Activated naive CD8-positive, alpha-beta T cell treated with anti-CD3 and anti-CD28 coated beads, Interleukin-2, amount 50 U/mL, for 24 hours (primary cell): ENCODE results near the gene TBL1XR1.
A peak's percentile ranks its signal among the peaks of the same experiment; 100 is the strongest.

Experiments used
- ATAC-seq: fragments of 150-1000 bp; cut with Tn5 transposase; one replicate; pipeline ENCODE4 v1.10.0; 2021
- DNase-seq: peaks from one replicate; pipeline ENCODE4 v3.0.0; 2021
- H3K27ac Mint-ChIP-seq: one replicate; pipeline ENCODE4 v1.8.0; 2021; ENCODE audit warnings: mild to moderate bottlenecking, mixed read lengths
- H3K27me3 Mint-ChIP-seq: one replicate; pipeline ENCODE4 v1.8.0; 2021; ENCODE audit warnings: mixed read lengths
- H3K36me3 Mint-ChIP-seq: one replicate; pipeline ENCODE4 v1.8.0; 2021; ENCODE audit warnings: low read depth, mixed read lengths
- H3K4me1 Mint-ChIP-seq: one replicate; pipeline ENCODE4 v1.8.0; 2021; ENCODE audit warnings: mixed read lengths
- H3K4me3 Mint-ChIP-seq: one replicate; pipeline ENCODE4 v1.8.0; 2021; ENCODE audit warnings: mild to moderate bottlenecking, moderate library complexity, mixed read lengths
- H3K9me3 Mint-ChIP-seq: one replicate; pipeline ENCODE4 v1.8.0; 2021; ENCODE audit warnings: mixed read lengths

TBL1XR1 gene

DNA sequence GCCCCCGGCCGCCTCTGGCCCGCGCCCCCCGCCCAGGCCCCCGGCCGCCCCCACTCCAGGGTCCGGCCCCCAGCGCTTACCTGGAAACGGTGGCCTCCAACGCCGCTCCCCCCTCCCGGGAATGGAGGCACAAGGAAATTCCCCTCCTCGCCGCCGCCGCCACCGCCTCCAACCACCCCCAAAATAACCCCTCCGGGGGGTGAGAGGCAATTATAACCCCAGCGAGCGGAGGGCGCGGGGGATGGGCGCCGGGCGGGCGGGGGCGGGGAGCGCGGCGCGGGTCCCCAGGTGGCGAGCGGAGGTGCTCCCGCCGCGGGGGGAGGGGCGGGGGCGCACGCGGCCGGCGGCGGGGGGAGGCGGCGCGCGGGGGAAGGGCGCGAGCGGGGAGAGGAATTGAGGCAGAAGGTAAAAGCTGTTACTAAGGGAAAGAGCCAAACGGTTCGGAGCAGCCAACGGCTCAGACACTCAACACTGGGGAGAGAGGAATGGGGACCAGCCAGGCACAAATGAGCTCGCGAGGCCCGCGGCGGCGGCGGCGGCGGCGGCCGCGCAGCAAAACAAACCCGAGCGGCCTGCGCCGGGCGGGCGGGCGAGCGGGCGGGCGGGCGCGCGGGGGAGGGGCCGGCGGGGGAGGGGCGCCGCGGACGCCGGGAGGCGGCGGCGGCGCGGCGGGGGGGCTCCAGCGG, at the start of gene TBL1XR1:
Gene TBL1XR1, minus strand, starts transcription at position 442 of the 686 bp plus-strand sequence. CDS start 132,505 bp downstream, outside the sequence.
- DNase-seq, result peak; percentile 79
- no peaks in the 10 kb centered on the region for H3K9me3 Mint-ChIP-seq
- peaks cover 71% of the 10 kb centered on the region for H3K4me1 Mint-ChIP-seq
- peak within 1 kb of the TSS; percentile 97 for H3K27ac Mint-ChIP-seq
- H3K36me3 Mint-ChIP-seq, result peaks cover 31% of the 10 kb centered on the region
- H3K4me3 Mint-ChIP-seq, result peak within 1 kb of the TSS; percentile 91
- H3K27me3 Mint-ChIP-seq, result no peaks in the 10 kb centered on the region
- ATAC-seq, result peak; percentile 51

GRCh38 chr3:177245250-177245649, 48.0 kb upstream of the TBL1XR1 start:
- Mint-ChIP-seq H3K36me3 (peaks cover 3% of the 10 kb centered on the region), H3K27ac (no peak overlapping the region)
- ATAC-seq, result no peak

DNA sequence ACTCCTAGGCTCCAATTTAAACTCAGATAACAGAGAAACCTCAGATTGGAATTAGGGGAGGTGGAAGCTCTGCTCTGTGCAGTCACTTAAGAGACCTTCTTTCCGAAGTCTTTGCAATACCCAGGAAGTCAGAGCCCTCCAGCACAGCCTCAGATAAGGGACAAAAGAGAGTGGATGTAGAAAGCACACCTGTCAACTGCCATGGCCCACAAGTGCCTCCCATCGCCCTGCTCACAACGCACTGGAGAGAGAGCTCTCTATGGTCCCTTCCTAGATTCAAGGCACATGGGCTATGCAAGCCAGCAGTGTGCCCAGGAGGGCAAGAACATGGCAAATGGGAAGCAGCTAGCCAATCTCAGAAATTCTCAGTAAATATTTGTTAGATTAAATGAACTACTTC, 47.3 kb upstream of the TBL1XR1 start:
- DNase-seq, result no peak
- ATAC-seq, result no peak
- Mint-ChIP-seq H3K27ac (no peak overlapping the region), H3K36me3 (peaks cover 3% of the 10 kb centered on the region), H3K9me3 (peaks cover 6% of the 10 kb centered on the region), H3K4me1 (peaks cover 5% of the 10 kb centered on the region), H3K27me3 (no peaks in the 10 kb centered on the region), H3K4me3 (no peak overlapping the region)

More at GRCh38 chr3:177245250-177245649, 48.0 kb upstream of the TBL1XR1 start:
- DNase-seq, result no peak
- peaks cover 5% of the 10 kb centered on the region for H3K4me1 Mint-ChIP-seq
- no peaks in the 10 kb centered on the region for H3K27me3 Mint-ChIP-seq
- no peak overlapping the region for H3K4me3 Mint-ChIP-seq
- H3K9me3 Mint-ChIP-seq, result peaks cover 6% of the 10 kb centered on the region

DNA sequence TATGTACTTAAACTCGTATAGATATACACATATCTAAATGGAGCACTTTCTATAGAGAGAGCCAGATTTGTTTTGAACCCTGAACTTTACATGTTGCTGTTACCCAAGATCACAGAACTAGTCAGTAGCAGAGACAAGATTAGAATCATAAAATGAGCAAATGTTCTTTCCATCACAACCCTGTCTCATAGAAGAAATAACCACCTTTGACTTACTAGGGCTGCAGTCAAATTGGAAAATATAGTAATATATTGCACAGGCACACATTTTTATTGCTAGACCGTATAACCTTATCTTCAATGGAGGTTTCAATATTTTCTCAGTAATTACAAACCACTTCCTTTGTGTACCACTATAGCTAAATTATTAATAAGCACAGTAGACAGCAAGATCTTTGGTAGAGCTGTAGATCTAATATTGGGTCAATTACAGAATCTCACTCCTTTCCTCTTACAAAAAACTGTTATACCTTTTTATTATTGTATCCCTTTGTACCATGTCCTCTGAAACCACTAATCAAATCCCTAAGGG, 41.5 kb upstream of the TBL1XR1 start:
- H3K4me1 Mint-ChIP-seq, result peaks cover 15% of the 10 kb centered on the region
- H3K36me3 Mint-ChIP-seq, result peaks cover 2% of the 10 kb centered on the region
- no peak overlapping the region for H3K27ac Mint-ChIP-seq
- no peak overlapping the region for H3K4me3 Mint-ChIP-seq
- H3K27me3 Mint-ChIP-seq, result no peaks in the 10 kb centered on the region
- DNase-seq, result no peak
- peaks cover 4% of the 10 kb centered on the region for H3K9me3 Mint-ChIP-seq
- no peak for ATAC-seq

- Mint-ChIP-seq H3K36me3 (peaks cover 2% of the 10 kb centered on the region), H3K9me3 (peaks cover 4% of the 10 kb centered on the region), H3K4me3 (no peak overlapping the region), H3K27me3 (no peaks in the 10 kb centered on the region), H3K4me1 (peaks cover 15% of the 10 kb centered on the region), H3K27ac (no peak overlapping the region)
- DNase-seq (no peak), ATAC-seq (no peak)
These were observed 39.9 kb upstream of the TBL1XR1 start for GRCh38 chr3:177237206-177237605.

- no peak overlapping the region for H3K4me3 Mint-ChIP-seq
- peak overlapping the region; percentile 73 for H3K27ac Mint-ChIP-seq
- peaks cover 15% of the 10 kb centered on the region for H3K4me1 Mint-ChIP-seq
- H3K9me3 Mint-ChIP-seq, result peaks cover 4% of the 10 kb centered on the region
- no peaks in the 10 kb centered on the region for H3K27me3 Mint-ChIP-seq
- peak; percentile 98 for ATAC-seq
- DNase-seq, result no peak
- peaks cover 2% of the 10 kb centered on the region for H3K36me3 Mint-ChIP-seq
These were observed 39.4 kb upstream of the TBL1XR1 start for GRCh38 chr3:177236704-177237103.

- Mint-ChIP-seq H3K36me3 (peaks cover 2% of the 10 kb centered on the region), H3K4me3 (no peak overlapping the region), H3K27me3 (no peaks in the 10 kb centered on the region), H3K4me1 (peaks cover 15% of the 10 kb centered on the region), H3K27ac (no peak overlapping the region), H3K9me3 (peaks cover 7% of the 10 kb centered on the region)
- DNase-seq (no peak), ATAC-seq (no peak)
These were observed 36.8 kb upstream of the TBL1XR1 start for GRCh38 chr3:177234121-177234520.

DNA sequence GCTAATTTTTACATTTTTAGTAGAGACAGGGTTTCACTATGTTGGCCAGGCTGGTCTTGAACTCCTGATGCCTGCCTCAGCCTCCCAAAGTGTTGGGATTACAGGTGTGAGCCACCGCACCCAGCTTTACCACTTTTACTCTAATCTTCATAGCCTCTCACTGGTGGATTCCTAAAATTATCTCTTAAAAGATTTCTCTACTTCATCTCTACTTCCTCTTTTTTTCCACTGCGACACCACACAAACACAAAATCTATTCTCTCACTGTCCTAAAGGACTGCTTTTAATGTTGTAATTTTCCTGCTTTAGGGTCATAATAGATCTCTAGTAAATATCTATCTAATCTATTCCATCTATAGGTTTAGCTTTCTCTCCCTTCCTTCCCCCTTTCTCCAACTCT, 34.0 kb upstream of the TBL1XR1 start:
- H3K27ac Mint-ChIP-seq, result no peak overlapping the region
- H3K9me3 Mint-ChIP-seq, result peaks cover 3% of the 10 kb centered on the region
- H3K36me3 Mint-ChIP-seq, result no peaks in the 10 kb centered on the region
- peaks cover 3% of the 10 kb centered on the region for H3K4me1 Mint-ChIP-seq
- no peaks in the 10 kb centered on the region for H3K27me3 Mint-ChIP-seq
- H3K4me3 Mint-ChIP-seq, result no peak overlapping the region
- no peak for DNase-seq
- ATAC-seq, result no peak

DNA sequence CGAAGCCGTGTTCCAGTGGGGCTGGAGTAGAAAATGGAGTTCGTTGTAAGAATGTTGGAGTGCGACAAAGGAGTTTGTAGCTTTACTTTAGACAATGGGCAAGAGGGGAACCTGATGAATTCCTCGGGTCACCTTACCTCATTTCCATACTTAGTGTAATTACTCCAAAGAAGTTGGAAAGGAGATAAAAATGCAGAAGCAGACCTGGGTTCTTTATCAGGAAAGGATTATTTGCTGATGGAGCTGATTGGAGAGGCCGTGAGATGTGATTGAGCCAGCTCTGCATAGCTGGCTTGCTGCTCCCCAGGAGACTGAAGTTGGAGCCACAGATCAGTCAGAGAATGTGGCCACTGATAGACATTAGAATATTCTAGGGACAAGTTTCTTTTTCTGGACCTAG, 33.4 kb upstream of the TBL1XR1 start:
- ATAC-seq, result no peak
- no peak for DNase-seq
- no peaks in the 10 kb centered on the region for H3K4me1 Mint-ChIP-seq
- H3K9me3 Mint-ChIP-seq, result peaks cover 3% of the 10 kb centered on the region
- no peaks in the 10 kb centered on the region for H3K36me3 Mint-ChIP-seq
- H3K27ac Mint-ChIP-seq, result no peak overlapping the region
- no peaks in the 10 kb centered on the region for H3K27me3 Mint-ChIP-seq
- no peak overlapping the region for H3K4me3 Mint-ChIP-seq

- Mint-ChIP-seq H3K36me3 (no peaks in the 10 kb centered on the region), H3K27ac (no peak overlapping the region), H3K27me3 (no peaks in the 10 kb centered on the region), H3K9me3 (peaks cover 3% of the 10 kb centered on the region), H3K4me1 (no peaks in the 10 kb centered on the region), H3K4me3 (no peak overlapping the region)
- DNase-seq, result no peak
- no peak for ATAC-seq
These were observed 32.5 kb upstream of the TBL1XR1 start for GRCh38 chr3:177229791-177230190.

DNA sequence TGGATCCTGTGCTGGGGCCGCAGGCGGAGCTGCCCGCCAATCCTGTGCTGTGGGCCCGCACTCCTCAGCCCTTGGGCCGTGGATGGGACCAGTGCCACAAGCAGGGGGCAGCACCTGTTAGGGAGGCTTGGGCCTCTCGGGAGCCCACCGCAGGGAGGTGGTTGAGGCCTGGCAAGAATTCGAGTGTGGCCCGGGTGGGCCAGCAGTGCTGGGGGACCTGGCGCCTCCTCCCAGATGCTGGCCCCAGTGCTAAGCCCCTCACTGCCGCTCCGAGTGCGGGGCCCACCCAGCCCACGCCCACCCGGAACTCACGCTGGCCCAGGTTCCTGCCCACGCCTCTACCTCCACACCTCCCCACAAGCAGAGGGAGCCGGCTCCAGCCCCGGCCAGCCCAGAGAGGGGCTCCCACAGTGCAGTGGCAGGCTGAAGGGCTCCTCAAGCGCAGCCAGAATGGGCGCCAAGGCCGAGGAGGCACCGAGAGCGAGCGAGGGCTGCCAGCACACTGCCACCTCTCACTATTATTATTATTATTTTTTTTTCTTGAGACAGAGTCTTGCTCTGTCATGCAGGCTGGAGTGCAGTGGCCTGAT, 31.4 kb upstream of the TBL1XR1 start:
- ATAC-seq (no peak), DNase-seq (no peak)
- Mint-ChIP-seq H3K36me3 (no peaks in the 10 kb centered on the region), H3K9me3 (peaks cover 3% of the 10 kb centered on the region), H3K27ac (no peak overlapping the region), H3K4me3 (no peak overlapping the region), H3K4me1 (peaks cover 9% of the 10 kb centered on the region), H3K27me3 (no peaks in the 10 kb centered on the region)

GRCh38 chr3:177224414-177224813, 27.1 kb upstream of the TBL1XR1 start:
- no peaks in the 10 kb centered on the region for H3K36me3 Mint-ChIP-seq
- H3K27ac Mint-ChIP-seq, result no peak overlapping the region
- H3K27me3 Mint-ChIP-seq, result no peaks in the 10 kb centered on the region
- peaks cover 28% of the 10 kb centered on the region for H3K4me1 Mint-ChIP-seq
- ATAC-seq (no peak), DNase-seq (no peak)
- peaks cover 3% of the 10 kb centered on the region for H3K9me3 Mint-ChIP-seq
- H3K4me3 Mint-ChIP-seq, result no peak overlapping the region

DNA sequence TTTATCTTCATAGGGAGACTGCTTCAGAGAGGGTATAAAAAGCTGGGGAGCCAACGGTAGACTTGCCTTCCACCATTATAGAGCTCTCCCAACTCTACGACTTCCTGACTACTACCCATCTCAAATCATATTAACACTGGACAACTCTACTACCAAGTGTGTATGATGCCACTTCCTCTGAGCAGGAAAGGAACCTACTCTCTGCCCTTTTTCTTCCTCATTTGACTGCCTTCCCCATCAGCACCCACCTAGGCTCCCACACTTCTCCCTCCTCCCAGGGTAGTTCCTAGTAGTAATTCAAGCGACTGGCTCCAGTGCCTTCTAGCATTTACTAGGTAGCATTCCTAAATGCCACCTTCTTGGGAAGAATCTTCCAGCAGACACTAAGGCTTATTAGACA, 24.5 kb upstream of the TBL1XR1 start:
- ATAC-seq, result no peak
- no peak for DNase-seq
- Mint-ChIP-seq H3K27ac (no peak overlapping the region), H3K9me3 (no peaks in the 10 kb centered on the region), H3K36me3 (no peaks in the 10 kb centered on the region), H3K4me1 (peaks cover 28% of the 10 kb centered on the region), H3K4me3 (no peak overlapping the region), H3K27me3 (no peaks in the 10 kb centered on the region)

DNA sequence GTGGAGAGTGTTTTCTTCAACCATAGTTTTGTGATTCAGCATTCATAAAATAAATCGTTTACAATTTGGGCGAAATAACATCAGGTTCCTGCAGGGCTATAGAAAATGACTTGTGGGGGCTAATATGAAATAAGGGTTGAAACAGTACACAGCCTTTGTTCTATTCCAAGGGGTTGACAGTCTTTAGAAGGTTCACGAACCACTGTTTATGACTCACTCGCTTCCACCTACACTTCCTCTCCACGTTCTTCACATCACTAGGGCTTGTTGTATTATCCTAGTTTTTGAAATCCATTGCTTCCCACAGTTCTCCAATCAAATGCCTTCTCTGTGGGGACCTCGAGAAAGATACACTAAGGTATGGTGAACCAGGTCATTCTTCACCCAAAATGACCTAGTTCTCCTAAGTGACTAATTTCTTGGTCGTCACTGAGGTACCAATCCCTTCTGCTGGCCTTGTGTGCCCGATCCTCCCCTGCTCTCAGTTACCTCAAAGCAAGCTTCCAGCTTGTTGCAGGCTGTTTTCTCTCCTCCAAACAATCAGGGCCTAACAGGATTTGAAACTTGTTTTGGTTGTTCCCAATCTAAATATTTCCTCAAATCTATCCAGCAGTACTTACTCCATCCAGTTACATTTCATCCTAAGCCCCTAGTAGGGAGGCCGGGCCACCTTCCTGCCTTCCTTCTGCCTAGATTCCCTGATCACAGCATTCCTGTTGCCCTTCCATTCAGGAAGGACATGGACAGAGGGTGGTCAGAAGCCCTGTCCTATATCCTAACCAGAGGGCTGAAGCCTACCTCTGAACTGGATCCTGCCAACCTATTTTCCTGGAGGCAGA, 23.1 kb upstream of the TBL1XR1 start:
- H3K27ac Mint-ChIP-seq, result no peak overlapping the region
- H3K4me3 Mint-ChIP-seq, result no peak overlapping the region
- DNase-seq (no peak), ATAC-seq (peak; percentile 36)
- peaks cover 28% of the 10 kb centered on the region for H3K4me1 Mint-ChIP-seq
- H3K9me3 Mint-ChIP-seq, result no peaks in the 10 kb centered on the region
- H3K27me3 Mint-ChIP-seq, result no peaks in the 10 kb centered on the region
- H3K36me3 Mint-ChIP-seq, result no peaks in the 10 kb centered on the region
